Measurements from ENCODE around the gene SPACA7. TPM values are rescaled to one million over a fixed set of nuclear protein-coding genes. Genes with fewer than 3 reads are reported as not detected.

Gene SPACA7
- total RNA-seq, 3 donors from 2014 or later, result not detected

GRCh38 chr13:112447306-112447705 is 71.2 kb downstream of the SPACA7 start:
- DNase-seq (no peak), ATAC-seq (no peak)
- Histone ChIP-seq H3K4me1 (ENCODE audit: low read depth) (no peaks in the 10 kb centered on the region), H3K9me3 (no peaks in the 10 kb centered on the region), H3K36me3 (ENCODE audit: low read depth) (no peaks in the 10 kb centered on the region), H3K4me3 (no peak overlapping the region)
- no peak for TF ChIP-seq CTCF (IDR thresholded peaks at IDR 0.05)
- intact Hi-C loops (cut with DNase I, micrococcal nuclease), result loop anchor here (5.0 to 10.0 kb wide), 2 partner anchors 973 to 975 kb away; no protein-coding TSS in a partner anchor

- DNase-seq, result peak in 1 of 3 donors; percentile 48
- Histone ChIP-seq H3K4me3 (no peak overlapping the region), H3K36me3 (ENCODE audit: low read depth) (no peaks in the 10 kb centered on the region), H3K9me3 (no peaks in the 10 kb centered on the region), H3K4me1 (ENCODE audit: low read depth) (no peaks in the 10 kb centered on the region)
- intact Hi-C loops (cut with DNase I, micrococcal nuclease), result loop anchor here (5.0 to 10.0 kb wide), 2 partner anchors 973 to 976 kb away; no protein-coding TSS in a partner anchor
- no peak for TF ChIP-seq CTCF (IDR thresholded peaks at IDR 0.05)
- no peak for ATAC-seq
These were observed 71.8 kb downstream of the SPACA7 start for GRCh38 chr13:112447761-112448603.

- intact Hi-C loops (cut with DNase I, micrococcal nuclease), result loop anchor here (5.0 to 10.0 kb wide), 2 partner anchors 974 to 977 kb away; no protein-coding TSS in a partner anchor
- no peaks in the 10 kb centered on the region for H3K4me1 ChIP-seq (ENCODE audit: low read depth)
- DNase-seq (no peak), ATAC-seq (no peak)
- H3K36me3 ChIP-seq (ENCODE audit: low read depth), result no peaks in the 10 kb centered on the region
- H3K4me3 ChIP-seq, result no peak overlapping the region
- H3K9me3 ChIP-seq, result no peaks in the 10 kb centered on the region
- TF ChIP-seq CTCF (IDR thresholded peaks at IDR 0.05), result no peak
These were observed 72.7 kb downstream of the SPACA7 start for GRCh38 chr13:112448621-112449544.

- H3K36me3 ChIP-seq (ENCODE audit: low read depth), result no peaks in the 10 kb centered on the region
- no peaks in the 10 kb centered on the region for H3K4me1 ChIP-seq (ENCODE audit: low read depth)
- ATAC-seq (no peak), DNase-seq (no peak)
- intact Hi-C loops (cut with DNase I, micrococcal nuclease), result loop anchor here (5.0 to 10.0 kb wide), 2 partner anchors 975 to 977 kb away; no protein-coding TSS in a partner anchor
- H3K9me3 ChIP-seq, result no peaks in the 10 kb centered on the region
- no peak overlapping the region for H3K4me3 ChIP-seq
- no peak for TF ChIP-seq CTCF (IDR thresholded peaks at IDR 0.05)
These were observed 73.4 kb downstream of the SPACA7 start for GRCh38 chr13:112449545-112449930.

- TF ChIP-seq CTCF (IDR thresholded peaks at IDR 0.05), result no peak
- intact Hi-C loops (cut with DNase I, micrococcal nuclease), result no loop called here
- H3K9me3 ChIP-seq, result no peaks in the 10 kb centered on the region
- no peaks in the 10 kb centered on the region for H3K4me1 ChIP-seq (ENCODE audit: low read depth)
- H3K36me3 ChIP-seq (ENCODE audit: low read depth), result no peaks in the 10 kb centered on the region
- ATAC-seq (no peak), DNase-seq (no peak)
- H3K4me3 ChIP-seq, result no peak overlapping the region
These were observed 74.2 kb downstream of the SPACA7 start for GRCh38 chr13:112450118-112450903.

Data from mucosa of descending colon (tissue), 3 donors.